ENCODE data around the gene TRIP4. TPM values are rescaled to one million over a fixed set of nuclear protein-coding genes. Genes with fewer than 3 reads are reported as not detected.

Gene TRIP4
- total RNA-seq, 2 experiments from 2014 or later, result 23.7 to 25.7 TPM

- no peak for DNase-seq
- H3K4me1 Mint-ChIP-seq, result peaks cover 42% of the 10 kb centered on the region
- POLR2A ChIA-PET, result interaction anchor here (0.7 to 1.1 kb wide), 3 partner anchors 12 to 742 kb away, joined by 3 read pairs; partner anchors contain the start of genes CLPX and TRIP4
- H3K9me3 Mint-ChIP-seq, result no peaks in the 10 kb centered on the region
- H3K36me3 Mint-ChIP-seq, result peaks cover 14% of the 10 kb centered on the region
- peak overlapping the region; percentile 2 for H3K27ac Mint-ChIP-seq
- H3K27me3 Mint-ChIP-seq, result no peaks in the 10 kb centered on the region
- H3K4me3 Mint-ChIP-seq, result no peak overlapping the region
- ATAC-seq (ENCODE audit: low read depth), result no peak
These were observed 55.4 kb downstream of the TRIP4 start for GRCh38 chr15:64443016-64443415.

DNA sequence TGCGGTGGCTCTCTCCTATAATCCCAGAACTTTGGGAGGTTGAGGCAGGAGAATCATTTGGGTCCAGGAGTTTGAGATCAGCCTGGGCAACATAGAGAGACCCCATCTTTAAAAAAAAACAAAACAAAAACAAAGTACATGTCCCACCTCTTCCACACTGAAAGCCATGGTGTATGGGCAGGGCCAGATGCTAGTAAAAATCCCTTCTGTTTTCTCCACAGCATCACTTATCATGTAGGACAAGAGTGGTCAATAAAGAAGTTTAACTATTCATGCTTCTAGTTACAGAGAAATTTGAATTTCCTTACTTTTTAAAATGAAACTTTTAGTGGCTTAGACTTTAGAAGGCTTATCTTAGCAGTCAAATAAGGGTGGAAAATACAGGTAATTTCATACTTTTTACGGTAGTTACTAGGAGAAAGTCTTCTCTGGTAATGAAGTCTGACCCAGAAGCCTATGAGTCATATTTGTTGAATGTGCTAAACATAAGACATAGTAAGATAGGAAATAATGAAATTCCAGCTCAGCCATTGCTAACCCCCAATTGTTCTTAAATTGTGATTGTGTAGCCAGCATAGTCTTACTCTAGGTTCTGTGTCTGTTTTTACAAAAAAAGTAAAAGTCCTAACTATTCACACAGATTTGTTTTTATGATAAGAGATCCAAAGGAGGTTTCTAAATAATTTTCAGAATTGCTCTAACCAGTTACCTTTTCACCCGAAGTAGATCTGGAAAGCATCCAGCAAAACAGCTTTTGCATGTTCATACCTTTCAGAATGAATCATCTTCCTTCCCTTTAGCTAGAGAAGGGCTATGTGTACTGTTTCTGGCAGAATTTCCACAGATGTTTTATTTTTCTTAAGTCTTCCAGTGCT lies 56.3 kb downstream of the TRIP4 start:
- H3K36me3 Mint-ChIP-seq, result peaks cover 20% of the 10 kb centered on the region
- DNase-seq (no peak), ATAC-seq (ENCODE audit: low read depth) (peak; percentile 76)
- no peaks in the 10 kb centered on the region for H3K27me3 Mint-ChIP-seq
- H3K4me1 Mint-ChIP-seq, result peaks cover 40% of the 10 kb centered on the region
- H3K4me3 Mint-ChIP-seq, result peak overlapping the region; percentile 59
- POLR2A ChIA-PET, result interaction anchor here (0.5 to 1.0 kb wide), 6 partner anchors 17 to 190 kb away, joined by 3 to 5 read pairs (median 3); no protein-coding TSS in a partner anchor
- no peaks in the 10 kb centered on the region for H3K9me3 Mint-ChIP-seq
- peak overlapping the region; percentile 73 for H3K27ac Mint-ChIP-seq

GRCh38 chr15:64444836-64445235 lies 57.2 kb downstream of the TRIP4 start:
- Mint-ChIP-seq H3K4me3 (peak overlapping the region; percentile 59), H3K27me3 (no peaks in the 10 kb centered on the region), H3K36me3 (peaks cover 19% of the 10 kb centered on the region), H3K27ac (peak overlapping the region; percentile 73), H3K4me1 (peaks cover 40% of the 10 kb centered on the region), H3K9me3 (no peaks in the 10 kb centered on the region)
- no peak for DNase-seq
- ATAC-seq (ENCODE audit: low read depth), result no peak
- POLR2A ChIA-PET, result interaction anchor here (0.5 to 1.0 kb wide), 3 partner anchors 18 to 189 kb away, joined by 3 read pairs; no protein-coding TSS in a partner anchor

DNA sequence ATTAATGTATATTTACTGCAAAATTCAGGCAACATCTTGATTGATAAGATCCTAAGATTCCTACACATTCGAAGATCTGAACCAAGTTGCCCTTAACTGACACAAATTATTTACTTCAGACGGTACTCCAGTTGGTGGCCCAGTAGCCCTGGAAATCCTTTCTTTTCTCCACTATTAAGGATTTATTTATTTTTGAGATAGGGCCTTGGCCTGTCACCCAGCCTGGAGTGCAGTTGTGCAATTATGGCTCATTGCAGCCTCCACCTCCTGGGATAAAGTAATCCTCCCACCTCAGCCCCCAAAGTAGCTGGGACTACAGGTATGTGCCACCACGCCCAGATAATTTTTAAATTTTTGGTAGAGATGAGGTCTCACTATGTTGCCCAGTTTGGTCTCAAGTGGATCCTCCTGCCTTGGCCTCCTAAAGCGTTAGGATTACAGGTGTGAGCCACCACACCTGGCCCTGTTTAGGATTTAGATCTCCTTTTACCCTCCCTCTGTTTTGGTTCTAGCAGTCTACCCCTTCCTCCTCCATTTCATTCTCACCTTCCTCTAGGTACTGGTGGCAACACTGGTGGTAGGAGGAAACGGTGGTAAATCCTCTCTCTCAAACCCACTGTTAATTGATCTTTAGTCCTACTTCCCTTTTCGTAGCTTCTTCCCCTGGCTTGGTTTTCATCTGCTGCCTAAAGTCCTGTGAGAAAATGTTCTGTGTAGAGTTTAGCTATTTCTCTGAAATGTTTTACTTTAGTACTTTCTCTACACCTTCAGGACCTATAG lies 60.1 kb downstream of the TRIP4 start:
- Mint-ChIP-seq H3K9me3 (no peaks in the 10 kb centered on the region), H3K36me3 (peaks cover 12% of the 10 kb centered on the region), H3K27ac (peak overlapping the region; percentile 81), H3K4me1 (peaks cover 44% of the 10 kb centered on the region), H3K4me3 (peak overlapping the region; percentile 50), H3K27me3 (no peaks in the 10 kb centered on the region)
- POLR2A ChIA-PET, result interaction anchor here (1.5 to 2.9 kb wide), 2 partner anchors 12 to 149 kb away, joined by 6 to 13 read pairs; partner anchors contain the start of gene ZNF609
- ATAC-seq (ENCODE audit: low read depth), result no peak
- no peak for DNase-seq

DNA sequence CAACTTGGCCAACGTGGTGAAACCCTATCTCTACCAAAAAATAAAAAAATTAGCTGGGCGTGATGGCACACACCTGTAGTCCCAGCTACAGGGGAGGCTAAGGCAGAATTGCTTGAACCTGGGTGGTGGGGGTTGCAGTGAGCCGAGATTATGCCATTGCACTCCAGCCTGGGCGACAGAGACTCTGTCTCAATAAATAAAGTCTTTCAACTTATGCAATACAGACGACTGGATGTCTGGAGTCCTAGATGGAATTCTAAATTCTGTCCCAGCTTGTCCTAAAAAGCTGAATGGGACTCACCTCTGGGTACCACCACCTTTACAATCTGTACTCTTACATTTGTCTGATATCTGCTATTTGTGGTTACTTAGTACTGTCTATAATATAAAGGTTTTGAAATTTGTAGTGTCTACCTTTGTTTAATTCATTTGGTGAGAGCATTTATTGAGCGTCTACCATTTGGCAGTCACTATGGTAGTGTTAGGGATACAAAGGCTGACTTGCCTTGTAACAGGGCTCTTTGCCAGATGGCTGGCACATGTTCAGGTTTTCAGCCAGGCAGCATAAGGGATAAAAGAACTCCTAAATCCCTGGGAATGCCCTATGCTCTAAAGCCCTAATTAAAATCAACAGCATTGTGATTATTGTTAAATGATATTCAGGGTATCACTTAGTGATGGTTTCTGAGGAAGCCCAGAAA lies 65.5 kb downstream of the TRIP4 start:
- Mint-ChIP-seq H3K36me3 (peaks cover 16% of the 10 kb centered on the region), H3K27me3 (no peaks in the 10 kb centered on the region), H3K27ac (no peak overlapping the region), H3K9me3 (no peaks in the 10 kb centered on the region), H3K4me3 (no peak overlapping the region), H3K4me1 (peaks cover 37% of the 10 kb centered on the region)
- DNase-seq (no peak), ATAC-seq (ENCODE audit: low read depth) (no peak)
- POLR2A ChIA-PET, result interaction anchor here (0.5 kb wide), 1 partner anchor 193 kb away, joined by 3 read pairs; no protein-coding TSS in a partner anchor

DNA sequence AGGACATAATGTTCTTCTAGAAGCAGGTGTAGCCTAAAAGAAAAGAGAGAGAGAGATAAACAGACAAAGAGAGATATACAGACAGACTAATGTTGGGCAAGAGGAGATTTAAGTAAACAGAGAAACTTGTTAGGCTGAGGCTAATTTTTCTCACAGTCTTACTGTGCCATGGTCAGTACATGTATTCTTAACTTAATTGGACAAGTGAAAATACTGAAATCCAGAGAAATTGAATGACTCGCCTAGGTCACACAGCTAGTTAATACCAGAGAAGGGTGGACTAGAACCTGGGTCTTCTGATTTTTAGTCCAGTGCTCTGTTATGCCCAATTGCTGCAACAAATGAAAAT lies 66.0 kb downstream of the TRIP4 start:
- Mint-ChIP-seq H3K27ac (no peak overlapping the region), H3K4me1 (peaks cover 32% of the 10 kb centered on the region), H3K27me3 (no peaks in the 10 kb centered on the region), H3K9me3 (no peaks in the 10 kb centered on the region), H3K36me3 (peaks cover 11% of the 10 kb centered on the region), H3K4me3 (no peak overlapping the region)
- POLR2A ChIA-PET, result no interaction called here
- ATAC-seq (ENCODE audit: low read depth) (no peak), DNase-seq (no peak)

DNA sequence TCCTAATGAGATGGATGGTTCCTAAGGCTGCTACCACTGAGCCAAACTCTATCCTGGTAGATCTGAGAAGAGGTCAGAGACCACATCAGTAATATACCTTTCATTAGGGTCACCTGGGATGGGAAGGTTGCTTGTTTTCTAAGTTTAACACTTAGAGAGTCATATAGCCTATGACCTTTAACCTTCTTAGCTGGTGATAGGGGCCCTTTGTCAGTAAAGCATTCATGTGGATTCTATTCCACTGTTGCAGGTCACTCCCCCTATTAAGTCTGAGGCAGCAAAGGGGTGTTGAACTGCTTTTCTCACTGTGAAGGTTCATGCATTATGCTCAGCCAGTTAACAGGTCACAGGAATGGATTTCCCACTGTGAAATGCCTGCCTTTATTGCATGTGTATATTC lies 66.6 kb downstream of the TRIP4 start:
- no peak for ATAC-seq (ENCODE audit: low read depth)
- DNase-seq, result no peak
- Mint-ChIP-seq H3K4me1 (peaks cover 34% of the 10 kb centered on the region), H3K4me3 (no peak overlapping the region), H3K27me3 (no peaks in the 10 kb centered on the region), H3K9me3 (no peaks in the 10 kb centered on the region), H3K27ac (no peak overlapping the region), H3K36me3 (peaks cover 11% of the 10 kb centered on the region)
- POLR2A ChIA-PET, result no interaction called here

- H3K27me3 Mint-ChIP-seq, result no peaks in the 10 kb centered on the region
- H3K4me1 Mint-ChIP-seq, result peaks cover 33% of the 10 kb centered on the region
- POLR2A ChIA-PET, result no interaction called here
- H3K4me3 Mint-ChIP-seq, result no peak overlapping the region
- H3K9me3 Mint-ChIP-seq, result no peaks in the 10 kb centered on the region
- DNase-seq (no peak), ATAC-seq (ENCODE audit: low read depth) (no peak)
- H3K36me3 Mint-ChIP-seq, result peaks cover 11% of the 10 kb centered on the region
- H3K27ac Mint-ChIP-seq, result no peak overlapping the region
These were observed 68.3 kb downstream of the TRIP4 start for GRCh38 chr15:64455961-64456371.

- POLR2A ChIA-PET, result interaction anchor here (0.8 to 1.2 kb wide), 2 partner anchors 14 to 69 kb away, joined by 3 read pairs; partner anchors contain the start of gene TRIP4
- Mint-ChIP-seq H3K9me3 (no peaks in the 10 kb centered on the region), H3K27me3 (no peaks in the 10 kb centered on the region), H3K4me1 (peaks cover 37% of the 10 kb centered on the region), H3K36me3 (peaks cover 11% of the 10 kb centered on the region), H3K4me3 (peak overlapping the region; percentile 1), H3K27ac (no peak overlapping the region)
- DNase-seq (no peak), ATAC-seq (ENCODE audit: low read depth) (no peak)
These were observed 69.0 kb downstream of the TRIP4 start for GRCh38 chr15:64456634-64457108.

- ATAC-seq (ENCODE audit: low read depth) (no peak), DNase-seq (no peak)
- Mint-ChIP-seq H3K9me3 (no peaks in the 10 kb centered on the region), H3K4me3 (peak overlapping the region; percentile 92), H3K36me3 (peaks cover 10% of the 10 kb centered on the region), H3K4me1 (peaks cover 53% of the 10 kb centered on the region), H3K27me3 (no peaks in the 10 kb centered on the region), H3K27ac (peak overlapping the region; percentile 83)
- POLR2A ChIA-PET, result interaction anchor here (0.6 to 3.3 kb wide), 7 partner anchors 11 to 1960 kb away, joined by 3 to 19 read pairs (median 6); no protein-coding TSS in a partner anchor
These were observed 71.6 kb downstream of the TRIP4 start for GRCh38 chr15:64459066-64459781.

- POLR2A ChIA-PET, result interaction anchor here (0.7 to 3.3 kb wide), 11 partner anchors 10 to 187 kb away, joined by 3 to 19 read pairs (median 4); partner anchors contain the start of gene TRIP4
- Mint-ChIP-seq H3K4me1 (peaks cover 60% of the 10 kb centered on the region), H3K9me3 (no peaks in the 10 kb centered on the region), H3K27ac (peak within 1 kb of the TSS; percentile 84), H3K27me3 (no peaks in the 10 kb centered on the region), H3K36me3 (peaks cover 13% of the 10 kb centered on the region), H3K4me3 (peak within 1 kb of the TSS; percentile 92)
- ATAC-seq (ENCODE audit: low read depth) (peak; percentile 73), DNase-seq (peak; percentile 96)
These were observed 72.6 kb downstream of the TRIP4 start, which contains the start of gene ZNF609 for GRCh38 chr15:64460206-64460723. ZNF609 (plus strand) TSS chr15:64460578; CDS start chr15:64499420, 38,842 bp downstream.
